ENCODE data around the gene MRPS5.

Gene MRPS5

DNA sequence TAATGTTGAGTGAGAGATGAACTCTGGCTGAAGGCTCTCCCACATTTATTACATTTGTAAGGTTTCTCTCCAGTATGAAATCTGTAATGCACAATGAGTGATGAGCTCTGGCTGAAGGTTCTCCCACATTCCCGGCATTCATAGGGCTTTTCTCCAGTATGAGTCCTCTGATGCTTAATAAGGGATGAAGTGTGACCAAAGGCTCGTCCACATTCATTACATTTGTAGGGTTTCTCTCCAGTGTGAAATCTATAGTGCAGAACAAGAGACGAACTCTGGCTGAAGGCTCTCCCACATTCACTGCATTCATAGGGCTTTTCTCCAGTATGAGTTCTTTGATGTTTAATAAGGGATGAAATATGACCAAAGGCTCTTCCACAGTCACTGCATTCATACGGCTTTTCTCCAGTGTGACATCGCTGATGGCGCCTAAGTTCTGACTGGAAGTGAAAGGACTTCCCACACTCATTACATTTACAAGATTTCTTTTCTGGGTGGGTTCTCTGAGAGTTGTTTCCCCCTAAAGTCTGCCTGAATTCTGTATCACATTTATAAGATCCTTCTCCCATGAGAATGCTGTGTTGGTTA lies 27.9 kb upstream of the MRPS5 start:
- Histone ChIP-seq H4K91ac (ENCODE audit: low read length) (no peak overlapping the region), H3K4me2 (ENCODE audit: low read length, poor library complexity, severe bottlenecking) (no peak overlapping the region), H2AFZ (ENCODE audit: low read depth, low read length) (no peak overlapping the region), H2AK5ac (ENCODE audit: low read length, severe bottlenecking) (no peak overlapping the region), H3K18ac (ENCODE audit: low read depth in 1 of 2, low read length in 2 of 2) (no peak overlapping the region), H2BK120ac (ENCODE audit: low read depth, low read length) (no peak overlapping the region), H2BK12ac (ENCODE audit: low read length in 2 of 2) (no peak overlapping the region), H3K9me3 (ENCODE audit: control insufficient read depth, low read length) (peaks cover 97% of the 10 kb centered on the region), H4K8ac (ENCODE audit: low read length) (no peak overlapping the region), H3K4ac (ENCODE audit: low read depth in 1 of 2, low read length in 2 of 2) (no peak overlapping the region), H3K9ac (ENCODE audit: low read length) (no peak overlapping the region), H3K4me3 (ENCODE audit: insufficient read depth in 1 of 2, low read depth in 1 of 2, low read length in 2 of 2) (peak overlapping the region in 1 of 2 experiments; percentile 62), H3K23ac (ENCODE audit: low read length in 2 of 2) (no peak overlapping the region), H2BK5ac (ENCODE audit: low read depth, low read length, poor library complexity, severe bottlenecking) (no peak overlapping the region), H3K27me3 (ENCODE audit: control insufficient read depth in 1 of 2, insufficient read depth in 1 of 2, low read length in 2 of 2) (no peaks in the 10 kb centered on the region), H3K14ac (ENCODE audit: low read length in 2 of 2) (no peak overlapping the region), H3K27ac (ENCODE audit: low read length, poor library complexity, severe bottlenecking) (no peak overlapping the region), H3K4me1 (ENCODE audit: control insufficient read depth, insufficient read depth, low read depth, low read length) (no peaks in the 10 kb centered on the region), H2BK15ac (ENCODE audit: low read depth, poor library complexity, severe bottlenecking) (no peak overlapping the region), H3K36me3 (ENCODE audit: control insufficient read depth in 1 of 2, insufficient read depth in 2 of 2, low read depth in 1 of 2, low read length in 2 of 2) (peaks cover 37 to 87% of the 10 kb centered on the region in 2 experiments), H3K79me1 (replicated peaks; ENCODE audit: low read length, poor library complexity, severe bottlenecking) (peaks cover 21% of the 10 kb centered on the region)
- DNase-seq, result peak; percentile 17
- 100% methylated on average over 5 of the region's 6 CpGs for WGBS

DNA sequence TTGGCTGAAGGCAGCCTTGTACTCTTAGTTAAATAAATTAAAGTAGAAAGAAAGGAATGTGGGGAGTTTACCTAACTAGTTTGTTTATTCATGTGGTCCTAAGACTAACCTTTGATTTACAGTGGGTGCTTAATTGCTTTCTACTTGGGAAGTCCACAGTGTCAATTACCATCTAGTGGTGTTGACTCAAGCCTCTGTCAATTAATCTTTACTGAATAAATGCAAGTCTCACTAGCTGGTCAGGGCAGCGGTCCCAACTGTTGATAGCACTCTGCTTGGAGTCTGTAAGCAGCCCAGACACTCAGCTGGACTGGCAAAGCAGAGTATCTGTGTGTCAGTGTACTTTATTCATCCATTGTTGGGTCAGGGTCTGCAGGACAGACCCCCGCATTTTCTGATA lies 22.2 kb upstream of the MRPS5 start:
- no peak overlapping the region for H3K18ac ChIP-seq (ENCODE audit: low read depth in 1 of 2, low read length in 2 of 2)
- H2BK12ac ChIP-seq (ENCODE audit: low read length in 2 of 2), result no peak overlapping the region
- 99% methylated on average over 2 of the region's 2 CpGs for WGBS
- no peaks in the 10 kb centered on the region for H3K4me1 ChIP-seq (ENCODE audit: control insufficient read depth, insufficient read depth, low read depth, low read length)
- no peak overlapping the region for H2AK5ac ChIP-seq (ENCODE audit: low read length, severe bottlenecking)
- no peak for DNase-seq
- no peak overlapping the region for H3K23ac ChIP-seq (ENCODE audit: low read length in 2 of 2)
- H3K4ac ChIP-seq (ENCODE audit: low read depth in 1 of 2, low read length in 2 of 2), result no peak overlapping the region
- no peak overlapping the region for H3K4me2 ChIP-seq (ENCODE audit: low read length, poor library complexity, severe bottlenecking)
- H3K27me3 ChIP-seq (ENCODE audit: control insufficient read depth in 1 of 2, insufficient read depth in 1 of 2, low read length in 2 of 2), result no peaks in the 10 kb centered on the region
- H2AFZ ChIP-seq (ENCODE audit: low read depth, low read length), result no peak overlapping the region
- H2BK15ac ChIP-seq (ENCODE audit: low read depth, poor library complexity, severe bottlenecking), result no peak overlapping the region
- peaks cover 85% of the 10 kb centered on the region for H3K9me3 ChIP-seq (ENCODE audit: control insufficient read depth, low read length)
- peak overlapping the region in 1 of 2 experiments; percentile 18 for H3K4me3 ChIP-seq (ENCODE audit: insufficient read depth in 1 of 2, low read depth in 1 of 2, low read length in 2 of 2)
- no peak overlapping the region for H4K8ac ChIP-seq (ENCODE audit: low read length)
- H2BK5ac ChIP-seq (ENCODE audit: low read depth, low read length, poor library complexity, severe bottlenecking), result no peak overlapping the region
- peaks cover 13 to 39% of the 10 kb centered on the region in 2 experiments for H3K36me3 ChIP-seq (ENCODE audit: control insufficient read depth in 1 of 2, insufficient read depth in 2 of 2, low read depth in 1 of 2, low read length in 2 of 2)
- H3K9ac ChIP-seq (ENCODE audit: low read length), result no peak overlapping the region
- no peak overlapping the region for H3K14ac ChIP-seq (ENCODE audit: low read length in 2 of 2)
- H4K91ac ChIP-seq (ENCODE audit: low read length), result no peak overlapping the region
- H3K79me1 ChIP-seq (replicated peaks; ENCODE audit: low read length, poor library complexity, severe bottlenecking), result peaks cover 18% of the 10 kb centered on the region
- H2BK120ac ChIP-seq (ENCODE audit: low read depth, low read length), result no peak overlapping the region
- no peak overlapping the region for H3K27ac ChIP-seq (ENCODE audit: low read length, poor library complexity, severe bottlenecking)

DNA sequence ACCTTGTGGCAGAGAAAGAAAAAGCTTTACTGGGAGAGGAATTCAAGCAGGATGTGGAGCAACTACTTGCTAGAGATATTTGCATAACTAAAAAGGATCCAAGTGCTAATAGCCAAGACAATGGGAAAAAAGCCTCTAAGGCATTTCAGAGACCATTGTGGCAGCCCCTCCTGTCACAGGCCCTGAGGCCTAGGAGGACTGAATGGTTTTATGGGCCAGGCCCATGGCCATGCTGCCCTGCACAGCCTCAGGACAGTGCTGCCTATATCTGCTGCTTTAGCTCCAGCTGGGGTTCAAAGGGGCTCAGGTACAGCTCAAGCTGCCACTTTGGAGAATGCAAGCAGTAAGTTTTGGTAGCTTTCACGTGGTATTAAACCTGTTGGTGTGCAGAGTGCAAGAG lies 17.1 kb upstream of the MRPS5 start:
- Histone ChIP-seq H3K18ac (ENCODE audit: low read depth in 1 of 2, low read length in 2 of 2) (no peak overlapping the region), H2AFZ (ENCODE audit: low read depth, low read length) (no peak overlapping the region), H3K79me1 (replicated peaks; ENCODE audit: low read length, poor library complexity, severe bottlenecking) (no peaks in the 10 kb centered on the region), H2AK5ac (ENCODE audit: low read length, severe bottlenecking) (no peak overlapping the region), H3K27ac (ENCODE audit: low read length, poor library complexity, severe bottlenecking) (no peak overlapping the region), H3K27me3 (ENCODE audit: control insufficient read depth in 1 of 2, insufficient read depth in 1 of 2, low read length in 2 of 2) (no peaks in the 10 kb centered on the region), H2BK15ac (ENCODE audit: low read depth, poor library complexity, severe bottlenecking) (no peak overlapping the region), H3K14ac (ENCODE audit: low read length in 2 of 2) (no peak overlapping the region), H3K9ac (ENCODE audit: low read length) (no peak overlapping the region), H3K23ac (ENCODE audit: low read length in 2 of 2) (no peak overlapping the region), H3K4me1 (ENCODE audit: control insufficient read depth, insufficient read depth, low read depth, low read length) (no peaks in the 10 kb centered on the region), H3K36me3 (ENCODE audit: control insufficient read depth in 1 of 2, insufficient read depth in 2 of 2, low read depth in 1 of 2, low read length in 2 of 2) (peaks cover 0 to 6% of the 10 kb centered on the region in 2 experiments), H2BK120ac (ENCODE audit: low read depth, low read length) (no peak overlapping the region), H2BK5ac (ENCODE audit: low read depth, low read length, poor library complexity, severe bottlenecking) (no peak overlapping the region), H3K4me3 (ENCODE audit: insufficient read depth in 1 of 2, low read depth in 1 of 2, low read length in 2 of 2) (no peak overlapping the region), H4K91ac (ENCODE audit: low read length) (no peak overlapping the region), H3K4ac (ENCODE audit: low read depth in 1 of 2, low read length in 2 of 2) (no peak overlapping the region), H4K8ac (ENCODE audit: low read length) (no peak overlapping the region), H2BK12ac (ENCODE audit: low read length in 2 of 2) (no peak overlapping the region), H3K9me3 (ENCODE audit: control insufficient read depth, low read length) (peaks cover 61% of the 10 kb centered on the region), H3K4me2 (ENCODE audit: low read length, poor library complexity, severe bottlenecking) (no peak overlapping the region)
- no peak for DNase-seq
- WGBS, result 0% methylated on average over 1 of the region's 1 CpG

DNA sequence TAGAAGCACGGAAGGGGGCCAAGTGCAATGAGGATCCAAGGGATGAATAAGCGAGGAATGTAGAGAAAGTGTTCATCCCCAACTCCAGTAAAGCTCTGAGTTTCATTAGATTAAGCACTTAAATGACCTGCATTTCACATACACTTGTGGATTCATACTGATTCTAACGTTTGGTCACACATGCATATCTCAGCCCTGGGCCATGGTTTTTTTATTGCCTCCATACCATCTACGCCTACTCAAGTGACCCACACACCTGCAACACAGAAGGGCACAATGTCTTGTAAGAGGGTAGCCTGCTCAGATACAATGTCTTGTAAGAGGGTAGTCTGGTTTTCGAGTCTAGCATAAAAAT lies 566 bp upstream of the MRPS5 start:
- Histone ChIP-seq H3K14ac (ENCODE audit: low read length in 2 of 2) (peak overlapping the region in 1 of 2 experiments; percentile 64), H2AFZ (ENCODE audit: low read depth, low read length) (peak overlapping the region; percentile 94), H2BK120ac (ENCODE audit: low read depth, low read length) (no peak overlapping the region), H2BK15ac (ENCODE audit: low read depth, poor library complexity, severe bottlenecking) (no peak overlapping the region), H3K27ac (ENCODE audit: low read length, poor library complexity, severe bottlenecking) (peak overlapping the region; percentile 27), H3K36me3 (ENCODE audit: control insufficient read depth in 1 of 2, insufficient read depth in 2 of 2, low read depth in 1 of 2, low read length in 2 of 2) (peaks cover 6 to 7% of the 10 kb centered on the region in 2 experiments), H3K18ac (ENCODE audit: low read depth in 1 of 2, low read length in 2 of 2) (peak overlapping the region; percentile 80 to 85), H4K91ac (ENCODE audit: low read length) (no peak overlapping the region), H3K9me3 (ENCODE audit: control insufficient read depth, low read length) (no peaks in the 10 kb centered on the region), H3K9ac (ENCODE audit: low read length) (peak overlapping the region; percentile 99), H3K4me2 (ENCODE audit: low read length, poor library complexity, severe bottlenecking) (peak overlapping the region; percentile 90), H3K4me3 (ENCODE audit: insufficient read depth in 1 of 2, low read depth in 1 of 2, low read length in 2 of 2) (peak overlapping the region; percentile 90 to 100), H3K4me1 (ENCODE audit: control insufficient read depth, insufficient read depth, low read depth, low read length) (peaks cover 12% of the 10 kb centered on the region), H3K79me1 (replicated peaks; ENCODE audit: low read length, poor library complexity, severe bottlenecking) (peaks cover 7% of the 10 kb centered on the region), H2AK5ac (ENCODE audit: low read length, severe bottlenecking) (no peak overlapping the region), H3K4ac (ENCODE audit: low read depth in 1 of 2, low read length in 2 of 2) (peak overlapping the region in 1 of 2 experiments; percentile 96), H4K8ac (ENCODE audit: low read length) (peak overlapping the region; percentile 93), H3K23ac (ENCODE audit: low read length in 2 of 2) (no peak overlapping the region), H2BK5ac (ENCODE audit: low read depth, low read length, poor library complexity, severe bottlenecking) (no peak overlapping the region), H2BK12ac (ENCODE audit: low read length in 2 of 2) (no peak overlapping the region), H3K27me3 (ENCODE audit: control insufficient read depth in 1 of 2, insufficient read depth in 1 of 2, low read length in 2 of 2) (no peaks in the 10 kb centered on the region)
- WGBS, result 0% methylated on average over 2 of the region's 5 CpGs
- DNase-seq, result peak; percentile 2
